K562 (cell line): ENCODE measurements around the gene ZNF865. TPM values are rescaled to one million over a fixed set of nuclear protein-coding genes. Genes with fewer than 3 reads are reported as not detected.

Experiments
- C11orf30 ChIP-seq: fragments of 450-650 bp; IDR thresholded peaks from 2 replicates; pipeline ENCODE4 v1.6.1; 2016; ENCODE audit warnings: low read depth, mild to moderate bottlenecking
- CBFA2T2 ChIP-seq: fragments of 450-650 bp; conservative IDR thresholded peaks from 2 replicates; pipeline ENCODE4 v1.6.1; 2017; ENCODE audit warnings: mild to moderate bottlenecking
- ELF2 ChIP-seq: fragments of 250-450 bp; sonication (Bioruptor Pico); IDR thresholded peaks from 2 replicates; pipeline ENCODE4 v1.5.0; 2021; ENCODE audit warnings: mild to moderate bottlenecking
- FOXA3 ChIP-seq, 2 experiments: fragments of 450-650 bp in 1 of 2; sonication (generic) in 1 of 2; formaldehyde crosslinking; IDR thresholded peaks in 1 of 2; conservative IDR thresholded peaks in 1 of 2; 2 replicates each; pipeline versions ENCODE4 v1.4.0 to v1.8.0; 2020 to 2022; ENCODE audit warnings: mild to moderate bottlenecking in 2 of 2, missing genetic modification reagents in 1 of 2
- KDM4B ChIP-seq, 2 experiments: fragments of 450-650 bp in 1 of 2; sonication (generic) in 1 of 2; IDR thresholded peaks; 2 replicates each; pipeline ENCODE4 v1.6.1; 2016 to 2017; ENCODE audit warnings: borderline replicate concordance in 2 of 2, antibody characterized with exemption in 1 of 2, low read depth in 1 of 2, mild to moderate bottlenecking in 1 of 2
- MAFF ChIP-seq: IDR thresholded peaks from 2 replicates; pipeline ENCODE4 v1.6.1; 2012; ENCODE audit warnings: low read length, improper control_type of control experiment
- MTF1 ChIP-seq: fragments of 250-450 bp; sonication (Bioruptor Pico); IDR thresholded peaks from 2 replicates; pipeline ENCODE4 v1.9.0; 2021; ENCODE audit warnings: moderate library complexity, mild to moderate bottlenecking, inconsistent platforms, borderline replicate concordance
- NR2C2 ChIP-seq, 2 experiments: fragments of 200-800 bp in 1 of 2; sonication (Bioruptor generic) in 1 of 2; sonication (generic) in 1 of 2; formaldehyde crosslinking in 1 of 2; IDR thresholded peaks; 2 replicates each; pipeline versions ENCODE4 v1.6.1 to v1.8.0; 2016 to 2022; ENCODE audit warnings: mild to moderate bottlenecking in 1 of 2, missing compliant biosample characterization in 1 of 2, missing genetic modification characterization in 1 of 2, missing genetic modification reagents in 1 of 2
- POLR2A ChIP-seq: fragments of 450-650 bp; conservative IDR thresholded peaks from 2 replicates; pipeline ENCODE4 v1.6.1; 2016
- PTRF ChIP-seq: fragments of 450-650 bp; IDR thresholded peaks from 2 replicates; pipeline ENCODE4 v1.6.1; 2016; ENCODE audit warnings: mild to moderate bottlenecking, missing genetic modification characterization, missing compliant biosample characterization
- PYGO2 ChIP-seq: fragments of 450-650 bp; IDR thresholded peaks from 2 replicates; pipeline ENCODE4 v1.6.1; 2016; ENCODE audit warnings: mild to moderate bottlenecking, missing genetic modification characterization, moderate library complexity, missing compliant biosample characterization
- SP1 ChIP-seq: sonication (generic); formaldehyde crosslinking; IDR thresholded peaks from 2 replicates; pipeline ENCODE4 v1.8.1; 2022; ENCODE audit warnings: mild to moderate bottlenecking, missing genetic modification reagents
- TCF7 ChIP-seq: sonication (generic); IDR thresholded peaks from 2 replicates; pipeline ENCODE4 v1.6.1; 2016; ENCODE audit warnings: antibody characterized with exemption, borderline replicate concordance
- TEAD1 ChIP-seq, 2 experiments: fragments of 450-650 bp in 1 of 2; sonication (generic) in 1 of 2; formaldehyde crosslinking; IDR thresholded peaks; 2 replicates each; pipeline versions ENCODE4 v1.4.0 to v1.8.0; 2020 to 2022; ENCODE audit warnings: mild to moderate bottlenecking in 2 of 2, missing genetic modification reagents in 1 of 2
- TEAD2 ChIP-seq: fragments of 450-650 bp; IDR thresholded peaks from 2 replicates; pipeline ENCODE4 v1.6.1; 2016; ENCODE audit warnings: missing genetic modification characterization, control low read depth, missing compliant biosample characterization
- ZNF174 ChIP-seq: fragments of 250-450 bp; sonication (Bioruptor Pico); IDR thresholded peaks from 2 replicates; pipeline ENCODE4 v1.4.0; 2020; ENCODE audit warnings: mild to moderate bottlenecking
- ZNF589 ChIP-seq: fragments of 200-800 bp; sonication (Bioruptor generic); IDR thresholded peaks from 2 replicates; pipeline ENCODE4 v1.6.1; 2016; ENCODE audit warnings: low read depth, missing genetic modification characterization, missing compliant biosample characterization
- ZNF77 ChIP-seq: fragments of 250-450 bp; sonication (Bioruptor Pico); IDR thresholded peaks from 2 replicates; pipeline ENCODE4 v1.5.0; 2020
- polyA plus RNA-seq, 8 experiments: library from polyadenylated mRNA; depleted of rRNA in 4 of 8; stranded (reverse) in 5 of 8; unstranded in 3 of 8; fragments of >200 nt; fragmentation: Nextera tagmentation in 2 of 8; fragmentation: Illumina TruSeq in 1 of 8; extraction: Ambion mirVana in 2 of 8; extraction: Trizol in 1 of 8; gene quantifications; 2 replicates each; pipeline versions ENCODE4 v1.2.1 to v1.2.3, GENCODE V29; 2011 to 2014; ENCODE audit warnings: inconsistent platforms in 1 of 8, missing spikeins in 1 of 8
- total RNA-seq, 7 experiments: library from RNA; depleted of rRNA in 6 of 7; stranded (reverse); fragments of >200 nt in 6 of 7; fragmentation: Illumina TruSeq in 2 of 7; extraction: Trizol in 2 of 7; gene quantifications; 2 replicates each; pipeline versions ENCODE4 v1.2.1 to v1.2.3, GENCODE V29; 2011 to 2021; ENCODE audit warnings: low replicate concordance in 1 of 7
- TF ChIP-seq, protein P1 (sequence below): sonication (generic); formaldehyde crosslinking; IDR thresholded peaks from 2 replicates; pipeline ENCODE4 v1.8.1; 2023; ENCODE audit warnings: missing genetic modification reagents, mild to moderate bottlenecking, borderline replicate concordance
- TF ChIP-seq, protein P2 (sequence below): IDR thresholded peaks from 2 replicates; pipeline ENCODE4 v1.6.1; 2016; ENCODE audit warnings: missing genetic modification characterization, missing compliant biosample characterization
- TF ChIP-seq, protein P3 (sequence below): fragments of 450-650 bp; IDR thresholded peaks from 2 replicates; pipeline ENCODE4 v1.7.0; 2016; ENCODE audit warnings: borderline replicate concordance

ZNF865 gene
- total and polyA plus RNA-seq, 9 of the 15 experiments (the other 6 are each of a cell fraction or from before 2014, with no cell fraction given) = 0.40 to 18.8 (median 1.6) TPM; not detected in 2

DNA sequence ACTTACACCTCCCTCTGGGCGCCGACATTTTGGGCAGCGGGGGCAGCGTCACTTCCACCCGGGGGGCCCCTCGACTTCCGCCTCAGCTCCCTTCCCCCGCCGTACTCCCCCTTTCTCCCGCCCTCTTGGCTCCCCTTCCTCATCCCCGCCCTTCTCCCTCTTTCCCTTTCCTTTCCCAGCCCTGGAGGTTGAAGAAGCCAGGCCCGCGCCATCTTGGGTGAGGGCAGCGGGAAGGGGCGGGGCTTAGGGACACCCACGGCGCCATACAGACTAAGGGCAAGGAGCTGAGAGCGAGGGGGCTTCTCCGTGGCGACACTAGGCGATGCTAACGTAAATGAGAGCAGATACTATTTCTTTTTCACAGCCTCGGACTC, 6.0 kb upstream of the ZNF865 start, which contains the start of gene FIZ1 (continued):
- TF ChIP-seq, protein P1, sequence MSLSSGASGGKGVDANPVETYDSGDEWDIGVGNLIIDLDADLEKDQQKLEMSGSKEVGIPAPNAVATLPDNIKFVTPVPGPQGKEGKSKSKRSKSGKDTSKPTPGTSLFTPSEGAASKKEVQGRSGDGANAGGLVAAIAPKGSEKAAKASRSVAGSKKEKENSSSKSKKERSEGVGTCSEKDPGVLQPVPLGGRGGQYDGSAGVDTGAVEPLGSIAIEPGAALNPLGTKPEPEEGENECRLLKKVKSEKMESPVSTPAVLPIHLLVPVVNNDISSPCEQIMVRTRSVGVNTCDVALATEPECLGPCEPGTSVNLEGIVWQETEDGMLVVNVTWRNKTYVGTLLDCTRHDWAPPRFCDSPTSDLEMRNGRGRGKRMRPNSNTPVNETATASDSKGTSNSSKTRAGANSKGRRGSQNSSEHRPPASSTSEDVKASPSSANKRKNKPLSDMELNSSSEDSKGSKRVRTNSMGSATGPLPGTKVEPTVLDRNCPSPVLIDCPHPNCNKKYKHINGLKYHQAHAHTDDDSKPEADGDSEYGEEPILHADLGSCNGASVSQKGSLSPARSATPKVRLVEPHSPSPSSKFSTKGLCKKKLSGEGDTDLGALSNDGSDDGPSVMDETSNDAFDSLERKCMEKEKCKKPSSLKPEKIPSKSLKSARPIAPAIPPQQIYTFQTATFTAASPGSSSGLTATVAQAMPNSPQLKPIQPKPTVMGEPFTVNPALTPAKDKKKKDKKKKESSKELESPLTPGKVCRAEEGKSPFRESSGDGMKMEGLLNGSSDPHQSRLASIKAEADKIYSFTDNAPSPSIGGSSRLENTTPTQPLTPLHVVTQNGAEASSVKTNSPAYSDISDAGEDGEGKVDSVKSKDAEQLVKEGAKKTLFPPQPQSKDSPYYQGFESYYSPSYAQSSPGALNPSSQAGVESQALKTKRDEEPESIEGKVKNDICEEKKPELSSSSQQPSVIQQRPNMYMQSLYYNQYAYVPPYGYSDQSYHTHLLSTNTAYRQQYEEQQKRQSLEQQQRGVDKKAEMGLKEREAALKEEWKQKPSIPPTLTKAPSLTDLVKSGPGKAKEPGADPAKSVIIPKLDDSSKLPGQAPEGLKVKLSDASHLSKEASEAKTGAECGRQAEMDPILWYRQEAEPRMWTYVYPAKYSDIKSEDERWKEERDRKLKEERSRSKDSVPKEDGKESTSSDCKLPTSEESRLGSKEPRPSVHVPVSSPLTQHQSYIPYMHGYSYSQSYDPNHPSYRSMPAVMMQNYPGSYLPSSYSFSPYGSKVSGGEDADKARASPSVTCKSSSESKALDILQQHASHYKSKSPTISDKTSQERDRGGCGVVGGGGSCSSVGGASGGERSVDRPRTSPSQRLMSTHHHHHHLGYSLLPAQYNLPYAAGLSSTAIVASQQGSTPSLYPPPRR (CRISPR knock-in tag) = no peak
- peak; percentile 92 for TF ChIP-seq C11orf30
- no peak for TF ChIP-seq PYGO2 (tag)
- TF ChIP-seq, protein P2, sequence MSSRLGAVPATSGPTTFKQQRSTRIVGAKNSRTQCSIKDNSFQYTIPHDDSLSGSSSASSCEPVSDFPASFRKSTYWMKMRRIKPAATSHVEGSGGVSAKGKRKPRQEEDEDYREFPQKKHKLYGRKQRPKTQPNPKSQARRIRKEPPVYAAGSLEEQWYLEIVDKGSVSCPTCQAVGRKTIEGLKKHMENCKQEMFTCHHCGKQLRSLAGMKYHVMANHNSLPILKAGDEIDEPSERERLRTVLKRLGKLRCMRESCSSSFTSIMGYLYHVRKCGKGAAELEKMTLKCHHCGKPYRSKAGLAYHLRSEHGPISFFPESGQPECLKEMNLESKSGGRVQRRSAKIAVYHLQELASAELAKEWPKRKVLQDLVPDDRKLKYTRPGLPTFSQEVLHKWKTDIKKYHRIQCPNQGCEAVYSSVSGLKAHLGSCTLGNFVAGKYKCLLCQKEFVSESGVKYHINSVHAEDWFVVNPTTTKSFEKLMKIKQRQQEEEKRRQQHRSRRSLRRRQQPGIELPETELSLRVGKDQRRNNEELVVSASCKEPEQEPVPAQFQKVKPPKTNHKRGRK (tag) = no peak
- TF ChIP-seq TEAD2 (tag) = no peak
- TF ChIP-seq NR2C2 (CRISPR knock-in tag; IDR thresholded peaks at IDR 0.05) = peak; percentile 91
- peak; percentile 98; the same call in 1 of the 2 replicates for TF ChIP-seq NR2C2 (tag; IDR thresholded peaks at IDR 0.05)
- no peak for TF ChIP-seq ZNF77 (CRISPR knock-in tag)
- TF ChIP-seq POLR2A = peak; percentile 77
- TF ChIP-seq CBFA2T2 = no peak
- TF ChIP-seq SP1 (CRISPR knock-in tag) = peak; percentile 98
- TF ChIP-seq TCF7 = no peak
- TF ChIP-seq ELF2 (CRISPR knock-in tag) = no peak
- no peak; the same call in 1 of the 2 replicates for TF ChIP-seq ZNF589 (CRISPR knock-in tag)
- TF ChIP-seq, protein P3, sequence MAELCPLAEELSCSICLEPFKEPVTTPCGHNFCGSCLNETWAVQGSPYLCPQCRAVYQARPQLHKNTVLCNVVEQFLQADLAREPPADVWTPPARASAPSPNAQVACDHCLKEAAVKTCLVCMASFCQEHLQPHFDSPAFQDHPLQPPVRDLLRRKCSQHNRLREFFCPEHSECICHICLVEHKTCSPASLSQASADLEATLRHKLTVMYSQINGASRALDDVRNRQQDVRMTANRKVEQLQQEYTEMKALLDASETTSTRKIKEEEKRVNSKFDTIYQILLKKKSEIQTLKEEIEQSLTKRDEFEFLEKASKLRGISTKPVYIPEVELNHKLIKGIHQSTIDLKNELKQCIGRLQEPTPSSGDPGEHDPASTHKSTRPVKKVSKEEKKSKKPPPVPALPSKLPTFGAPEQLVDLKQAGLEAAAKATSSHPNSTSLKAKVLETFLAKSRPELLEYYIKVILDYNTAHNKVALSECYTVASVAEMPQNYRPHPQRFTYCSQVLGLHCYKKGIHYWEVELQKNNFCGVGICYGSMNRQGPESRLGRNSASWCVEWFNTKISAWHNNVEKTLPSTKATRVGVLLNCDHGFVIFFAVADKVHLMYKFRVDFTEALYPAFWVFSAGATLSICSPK = no peak
- no peak for TF ChIP-seq ZNF174 (CRISPR knock-in tag)
- TF ChIP-seq KDM4B (IDR thresholded peaks at IDR 0.05; ENCODE audit: borderline replicate concordance in 2 of 2, low read depth in 1 of 2) = peak in 1 of 2 experiments; percentile 97; a peak in 2 of 4 replicates
- no peak for TF ChIP-seq TEAD1 (CRISPR knock-in tag; IDR thresholded peaks at IDR 0.05)
- TF ChIP-seq PTRF (tag) = no peak
- no peak for TF ChIP-seq MTF1 (CRISPR knock-in tag)
- no peak for TF ChIP-seq FOXA3 (CRISPR knock-in tag; conservative IDR thresholded peaks at IDR 0.05 in 1 of 2, IDR thresholded peaks at IDR 0.05 in 1 of 2)
- TF ChIP-seq MAFF = no peak
